GM21723 (cell line): Measurements from ENCODE around the gene KCNJ15.
"Not testable (repeated sequence)": the region's sequence is repeated elsewhere in the genome, so short reads cannot be mapped to it uniquely, and the experiment has no call there.

Source experiments
- ATAC-seq: cut with Tn5 transposase; IDR thresholded peaks from one replicate; pipeline ENCODE4 v1.9.1; 2021; ENCODE audit warnings: mild to moderate bottlenecking, moderate library complexity; ENCODE audit not compliant: unreplicated experiment

The KCNJ15 gene

DNA sequence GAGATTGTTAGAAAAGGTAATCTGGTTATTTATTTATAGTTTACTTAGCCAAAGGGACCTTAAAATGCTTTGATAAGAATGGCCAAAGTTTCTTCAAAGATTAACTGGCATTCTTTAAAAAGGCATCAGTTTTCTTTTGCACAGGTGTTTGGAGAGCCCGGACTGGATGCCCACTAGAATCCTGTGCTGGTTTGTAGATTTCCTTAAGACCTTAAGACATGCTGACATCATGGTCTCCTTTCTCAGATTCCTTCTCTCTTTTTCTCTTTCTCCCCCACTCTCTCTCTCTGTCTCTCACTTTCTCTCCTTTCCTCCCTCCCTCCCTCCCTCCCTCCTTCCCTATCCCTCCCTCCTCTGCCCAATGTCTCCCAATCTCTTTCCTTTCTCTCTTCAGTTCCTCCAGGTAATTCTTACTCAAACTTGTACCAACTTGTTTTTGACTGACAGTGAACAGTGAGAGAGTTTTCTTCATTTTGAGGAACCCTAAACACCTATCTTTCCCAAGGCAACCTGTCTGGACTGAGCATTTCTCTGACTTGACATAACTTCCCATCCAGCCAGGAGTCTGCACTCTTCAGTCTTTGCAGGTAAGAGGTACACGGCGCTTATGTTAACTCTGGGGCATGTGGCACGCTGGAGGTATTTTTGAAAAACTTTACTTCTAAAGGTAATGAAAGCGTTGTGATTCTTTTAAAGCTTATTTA, at the start of gene KCNJ15:
Gene KCNJ15 (plus strand): TSS at position 393 of the 704 bp plus-strand sequence. CDS start 42,271 bp downstream, outside the sequence.
- ATAC-seq, result no peak

DNA sequence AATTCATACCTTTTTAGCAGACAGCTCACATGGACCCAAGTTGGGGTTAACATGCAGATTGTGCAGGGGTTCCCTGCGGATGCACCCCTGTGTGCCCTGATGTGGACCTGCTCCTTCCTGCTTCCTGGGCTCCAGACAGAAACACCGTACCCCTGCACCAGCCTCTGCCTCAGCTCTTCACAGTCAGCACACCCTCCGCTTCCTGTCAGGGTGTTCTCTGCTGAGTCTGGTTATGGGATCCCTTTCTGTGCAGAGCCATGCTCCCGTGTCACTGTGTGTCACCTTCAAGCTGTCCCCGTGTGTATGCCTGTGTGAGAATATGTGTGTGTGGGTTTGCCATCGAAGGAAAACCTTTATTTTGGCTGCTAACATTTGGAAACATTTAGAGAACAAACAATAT, 48.7 kb upstream of the KCNJ15 start:
- ATAC-seq, result no peak

DNA sequence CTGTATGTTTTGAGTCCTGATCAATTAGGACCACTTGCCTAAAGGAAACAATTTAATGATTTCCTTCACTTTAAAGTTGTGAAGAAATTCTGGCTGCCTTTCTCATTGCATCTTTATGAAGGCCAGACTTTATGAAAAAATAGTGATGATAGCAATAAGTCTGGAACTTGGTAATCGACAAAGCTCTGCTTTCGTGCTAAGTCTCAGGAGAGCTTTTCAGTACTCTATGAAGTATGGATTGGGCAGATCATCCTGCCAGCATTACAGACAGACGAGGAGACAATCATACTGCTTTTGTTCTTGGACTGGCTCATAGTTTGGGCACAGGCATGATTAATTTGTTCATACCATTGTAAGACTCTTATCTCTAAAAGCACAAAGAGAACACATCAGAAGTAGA, 45.5 kb upstream of the KCNJ15 start:
- no peak for ATAC-seq

DNA sequence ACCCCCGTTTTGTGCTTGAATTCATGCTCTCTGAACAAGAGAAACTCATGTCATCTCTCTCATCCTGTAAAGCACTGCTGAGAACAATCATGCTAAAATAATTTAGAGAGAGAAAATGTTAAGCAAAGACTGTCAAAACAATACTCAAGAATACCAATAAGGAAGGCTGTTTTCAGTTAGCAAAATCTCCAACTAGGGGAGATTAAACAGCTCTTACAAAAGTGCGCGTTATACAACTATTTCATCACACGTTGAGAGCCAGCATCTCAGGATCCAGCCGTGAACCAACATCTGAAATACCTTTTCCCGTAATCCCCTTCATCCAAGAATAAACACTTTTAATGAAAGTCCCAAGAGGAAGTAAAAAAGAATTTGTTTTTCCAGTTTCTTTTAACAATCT, 44.1 kb upstream of the KCNJ15 start:
- ATAC-seq, result no peak

DNA sequence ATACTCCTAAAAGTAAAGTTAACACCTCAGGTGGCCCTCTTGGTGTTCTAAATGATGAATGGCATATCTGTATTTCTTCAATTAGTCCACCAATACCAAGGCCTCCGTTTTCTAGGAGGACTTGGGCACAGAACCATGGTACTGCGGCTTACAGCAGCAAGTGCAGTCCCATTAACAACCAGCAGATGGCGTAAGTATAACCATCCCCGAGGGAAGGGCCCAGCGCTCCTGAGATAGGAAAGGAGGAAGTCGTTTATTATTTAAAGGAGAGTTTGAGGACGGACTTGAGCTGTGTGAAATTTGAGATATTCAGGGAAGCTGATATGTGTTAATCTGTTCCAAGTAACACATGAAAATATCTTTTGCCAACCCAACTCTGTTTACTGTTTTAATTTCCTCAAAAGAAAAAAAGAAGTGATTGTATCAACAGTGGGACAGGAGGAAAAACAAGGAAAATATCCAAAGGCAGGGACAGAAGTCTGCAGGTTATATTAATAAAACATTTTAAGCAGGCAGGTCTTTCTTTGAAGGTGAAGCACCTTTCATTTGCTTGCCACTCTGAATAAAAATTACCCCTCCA, 37.7 kb upstream of the KCNJ15 start:
- ATAC-seq, result no peak

DNA sequence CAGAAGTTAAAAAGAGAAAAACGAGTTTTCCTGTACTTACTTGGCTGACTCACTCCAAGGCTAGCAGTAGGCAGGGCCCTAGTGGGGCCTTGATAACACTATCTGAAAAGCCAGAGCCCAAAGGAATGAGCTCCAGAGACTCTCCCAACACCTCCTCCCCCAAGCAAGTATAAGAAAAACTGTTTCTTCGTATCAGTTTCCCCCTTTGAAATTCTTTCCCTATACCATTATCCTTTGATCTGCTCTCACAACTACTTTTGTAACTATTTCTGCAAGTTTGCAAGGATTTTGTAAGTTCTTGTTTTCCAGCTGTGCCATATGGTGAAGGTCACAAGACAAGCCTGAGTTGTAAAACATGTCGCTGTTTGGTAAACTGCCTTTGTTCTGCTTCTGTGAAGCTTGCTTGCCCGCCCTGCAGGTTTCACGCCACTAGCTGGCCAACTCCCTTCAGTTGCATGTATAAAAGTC, 36.5 kb upstream of the KCNJ15 start:
- ATAC-seq, result no peak

DNA sequence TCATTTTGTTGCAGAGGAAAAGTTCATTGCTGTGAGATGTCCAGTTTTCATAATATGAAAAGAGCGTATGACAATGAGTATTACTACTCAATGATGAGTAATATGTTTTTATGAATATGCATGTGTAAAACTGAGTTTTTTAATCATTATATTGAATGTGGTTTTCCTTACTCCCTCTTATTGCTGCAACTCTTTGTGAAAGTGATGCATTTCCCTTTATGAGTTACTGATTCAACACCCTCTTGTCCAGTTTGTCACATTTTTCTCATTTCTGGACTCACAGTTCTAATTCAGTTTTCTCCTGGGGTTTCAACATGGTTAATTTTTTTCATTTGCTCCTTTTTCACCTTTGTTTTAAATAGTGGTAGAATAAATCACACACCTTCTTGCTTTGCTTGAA, 35.2 kb upstream of the KCNJ15 start:
- no peak for ATAC-seq

DNA sequence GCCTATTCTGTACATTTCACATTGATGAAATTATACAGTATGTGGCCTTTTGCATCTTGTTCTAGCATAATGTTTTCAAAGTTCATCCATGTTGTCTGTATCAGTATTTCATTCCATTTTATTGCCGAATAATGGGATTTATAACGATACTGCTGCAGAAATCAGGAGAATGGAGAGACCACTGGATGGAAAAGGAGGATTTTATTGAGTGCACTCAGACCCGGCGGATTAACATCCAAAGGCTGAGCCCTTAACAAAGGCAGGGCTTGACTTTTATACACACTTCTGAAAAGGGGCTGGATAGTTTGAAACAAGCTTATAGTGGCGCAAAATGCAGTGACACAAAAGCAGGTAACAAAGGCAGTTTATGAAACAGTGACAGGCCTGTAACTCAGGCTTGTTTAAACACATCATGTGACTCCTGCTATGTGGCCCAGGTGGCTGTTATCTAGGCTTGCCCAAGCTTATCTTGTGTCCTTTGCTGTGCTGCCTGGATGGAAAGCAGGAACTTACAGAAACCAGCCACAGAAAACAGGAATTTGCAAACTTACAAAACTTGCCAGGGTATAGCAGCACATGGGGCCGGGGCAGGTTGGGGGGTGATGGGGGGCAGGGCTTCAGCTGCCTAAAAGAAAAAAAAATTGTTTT, 32.8 kb upstream of the KCNJ15 start:
- ATAC-seq, result no peak

DNA sequence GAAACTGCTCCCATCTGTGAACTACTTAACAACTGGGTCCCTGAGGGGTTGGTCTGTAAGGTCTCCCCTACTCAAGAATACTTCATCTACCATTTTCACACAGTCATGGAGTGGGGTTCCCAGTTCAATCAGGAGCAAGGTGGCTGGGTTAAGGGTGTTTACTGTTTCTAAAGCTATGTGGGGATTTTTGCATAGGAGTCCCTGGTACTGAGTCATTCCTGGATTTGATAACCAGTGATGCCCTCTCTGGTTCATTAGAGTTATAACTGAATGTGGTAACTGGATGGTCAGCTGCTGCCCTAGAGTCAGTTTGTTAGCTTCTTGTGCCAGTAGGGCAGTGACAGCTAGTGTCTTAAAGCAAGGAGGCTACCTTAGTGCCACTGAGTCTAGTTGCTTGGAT, 29.4 kb upstream of the KCNJ15 start:
- ATAC-seq, result no peak

DNA sequence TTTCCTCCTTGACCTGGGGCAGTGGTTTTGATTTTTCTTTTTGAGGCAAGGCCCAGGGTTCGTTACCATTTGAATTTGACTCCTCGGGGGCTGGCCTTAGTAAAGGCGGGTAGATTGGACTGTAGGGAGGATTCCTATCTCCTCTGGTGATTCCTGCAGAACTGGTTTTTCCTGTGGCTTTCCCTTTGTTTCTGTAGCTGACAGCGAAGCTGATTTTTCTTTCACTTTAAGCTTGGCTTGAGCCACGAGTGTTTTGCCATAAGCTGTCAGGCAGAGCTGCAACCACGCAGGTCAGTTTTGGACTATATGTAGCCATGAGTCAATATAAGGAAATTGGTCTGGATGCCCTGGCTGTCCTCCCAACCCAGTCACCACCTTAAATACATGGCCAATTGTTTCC, 28.7 kb upstream of the KCNJ15 start:
- no peak for ATAC-seq

DNA sequence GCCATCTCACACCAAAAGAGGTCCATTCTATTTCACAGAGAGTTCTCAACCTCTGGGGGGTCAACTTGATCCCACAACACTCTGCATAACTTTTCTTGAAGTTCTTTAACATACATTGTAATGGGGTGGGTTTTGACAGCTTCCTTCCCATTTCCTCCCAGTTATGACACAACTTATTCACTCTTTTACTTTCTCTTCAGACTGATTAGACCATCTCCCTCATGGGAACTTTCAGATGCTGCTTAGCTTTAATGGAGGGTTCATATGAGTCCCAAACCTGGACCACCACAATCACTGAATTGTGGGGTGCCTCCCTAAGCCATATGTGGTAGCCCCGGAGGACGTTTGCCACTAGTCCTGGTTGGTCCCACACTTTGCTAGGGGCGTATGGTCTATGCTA, 28.3 kb upstream of the KCNJ15 start:
- no peak for ATAC-seq

DNA sequence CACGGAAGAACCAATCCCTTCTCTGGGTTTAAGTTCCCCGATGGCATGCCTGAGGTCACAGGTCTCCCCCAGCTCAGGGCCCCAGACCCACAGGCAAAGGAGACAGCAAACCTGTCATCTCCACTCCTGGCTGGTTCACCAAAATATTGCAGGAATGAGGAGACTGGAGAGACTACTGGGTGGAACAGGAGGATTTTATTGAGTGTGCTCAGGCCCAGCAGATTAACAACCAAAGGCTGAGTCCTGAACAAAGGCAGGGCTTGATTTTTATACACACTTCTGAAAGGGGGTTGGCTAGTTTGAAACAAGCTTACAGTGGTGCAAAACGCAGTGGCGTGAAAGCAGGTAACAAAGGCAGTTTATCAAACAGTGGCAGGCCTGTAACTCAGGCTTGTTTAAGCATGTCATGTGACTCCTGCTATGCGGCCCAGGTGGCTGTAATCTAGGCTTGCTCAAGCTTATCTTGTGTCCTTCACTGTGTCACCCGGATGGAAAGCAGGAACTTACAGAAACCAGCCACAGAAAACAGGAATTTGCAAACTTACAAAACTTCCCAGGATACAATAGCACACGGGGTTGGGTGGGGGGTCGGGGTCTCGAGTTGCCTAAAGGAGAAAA, 27.4 kb upstream of the KCNJ15 start:
- ATAC-seq, result no peak

DNA sequence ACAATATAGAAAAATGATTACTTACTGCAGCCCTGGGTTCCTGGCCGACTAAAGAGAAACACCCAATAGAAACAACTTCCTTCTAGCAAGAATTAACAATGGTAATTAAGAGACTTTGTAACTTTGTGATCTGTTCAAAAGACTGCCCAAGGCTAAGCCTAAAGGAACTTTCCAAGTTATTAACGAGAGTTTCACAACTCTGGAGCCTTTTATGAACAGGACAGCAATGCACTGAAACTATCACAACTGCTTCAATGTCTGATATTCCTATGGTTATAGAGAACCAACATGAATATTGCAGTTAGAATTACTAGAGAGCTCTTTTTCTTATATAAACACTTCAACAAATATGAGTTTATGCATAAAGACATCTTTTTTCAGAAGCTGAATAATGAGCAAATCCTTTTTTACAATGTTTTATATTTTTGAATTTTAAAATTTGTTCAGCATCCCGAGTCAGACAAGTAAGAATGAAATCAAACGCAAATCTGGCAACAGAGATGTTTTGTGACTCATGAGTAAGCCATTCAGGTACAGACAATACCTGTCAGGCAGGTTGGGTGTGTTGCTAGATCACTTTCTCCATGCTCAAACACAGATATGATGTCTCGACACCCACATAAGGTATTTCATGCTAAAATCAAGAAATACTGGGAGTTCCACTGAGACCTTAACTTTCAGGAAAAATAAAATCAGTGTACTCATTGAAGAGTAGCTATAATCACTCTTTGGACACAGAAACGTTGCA, 22.2 kb upstream of the KCNJ15 start:
- no peak for ATAC-seq

DNA sequence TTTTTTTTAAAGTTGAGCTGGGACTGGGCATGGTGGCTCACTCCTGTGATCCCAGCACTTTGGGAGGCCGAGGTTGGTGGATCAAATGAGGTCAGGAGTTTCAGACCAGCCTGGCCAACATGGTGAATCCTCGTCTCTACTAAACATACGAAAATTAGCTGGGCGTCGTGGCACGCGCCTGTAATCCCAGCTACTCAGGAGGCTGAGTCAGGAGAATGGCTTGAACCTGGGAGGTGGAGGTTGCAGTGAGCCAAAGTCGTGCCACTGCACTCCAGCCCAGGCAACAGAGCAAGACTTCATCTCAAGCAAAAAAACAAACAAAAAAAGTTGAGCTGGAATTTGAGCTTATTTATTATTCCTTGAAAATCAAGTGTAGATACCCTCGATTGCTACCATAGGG, 21.5 kb upstream of the KCNJ15 start:
- ATAC-seq, result not testable (repeated sequence)

DNA sequence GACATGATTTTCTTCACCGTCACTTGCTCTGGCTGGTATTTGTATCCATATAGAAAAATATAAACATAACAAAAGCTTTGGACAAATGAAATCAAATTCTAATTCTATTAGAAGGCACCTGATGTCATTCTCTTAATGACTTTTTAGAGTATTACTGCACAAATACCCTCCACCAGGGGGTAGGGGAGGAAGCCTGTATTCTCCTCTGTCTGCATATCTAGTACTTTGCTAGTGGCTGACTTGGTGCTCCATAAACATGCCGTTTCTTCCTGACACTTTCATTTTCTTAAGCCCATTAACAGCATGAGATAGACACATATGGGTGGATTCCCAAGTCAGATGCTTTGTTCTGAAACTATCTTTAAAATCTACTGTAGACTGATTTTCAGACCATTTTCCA, 20.6 kb upstream of the KCNJ15 start:
- no peak for ATAC-seq

DNA sequence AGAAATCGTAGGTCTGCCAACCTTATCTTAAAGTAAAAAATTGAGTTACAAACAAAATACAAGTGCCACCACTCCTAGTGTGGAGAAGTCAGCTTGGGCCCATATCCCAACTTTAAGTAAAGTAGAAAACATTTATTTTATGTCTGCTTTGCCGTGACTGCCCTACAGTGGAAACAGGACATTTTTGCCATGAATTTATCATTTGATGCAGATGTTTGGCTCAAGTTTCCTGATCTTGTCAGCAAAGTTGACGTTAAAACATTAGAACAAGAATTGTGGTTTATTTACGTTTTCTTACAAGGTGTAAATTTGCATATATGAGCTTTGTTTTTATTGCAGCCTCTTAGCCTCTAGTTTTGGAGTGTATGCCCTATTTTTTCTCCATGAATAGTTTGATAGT, 17.1 kb upstream of the KCNJ15 start:
- ATAC-seq, result no peak

DNA sequence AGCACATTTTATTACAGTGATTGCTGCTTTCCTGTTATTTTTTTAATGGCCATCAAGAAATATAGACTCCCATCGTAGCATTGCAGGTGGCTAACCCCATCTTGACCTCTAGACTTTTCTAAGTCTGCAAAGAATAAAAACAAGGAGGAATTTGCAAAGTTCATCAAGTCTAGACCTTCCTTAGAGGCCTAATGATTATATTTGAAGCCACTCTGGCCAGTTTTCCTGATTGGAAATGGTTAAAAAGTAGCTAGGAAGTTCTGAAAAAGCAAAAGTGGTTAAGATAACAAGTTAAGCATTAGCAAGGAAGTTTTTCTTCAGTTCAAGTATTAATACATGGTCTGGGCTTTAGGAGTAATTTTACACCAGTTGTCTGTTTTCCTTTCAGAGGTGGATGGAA, 16.7 kb upstream of the KCNJ15 start:
- ATAC-seq, result no peak

DNA sequence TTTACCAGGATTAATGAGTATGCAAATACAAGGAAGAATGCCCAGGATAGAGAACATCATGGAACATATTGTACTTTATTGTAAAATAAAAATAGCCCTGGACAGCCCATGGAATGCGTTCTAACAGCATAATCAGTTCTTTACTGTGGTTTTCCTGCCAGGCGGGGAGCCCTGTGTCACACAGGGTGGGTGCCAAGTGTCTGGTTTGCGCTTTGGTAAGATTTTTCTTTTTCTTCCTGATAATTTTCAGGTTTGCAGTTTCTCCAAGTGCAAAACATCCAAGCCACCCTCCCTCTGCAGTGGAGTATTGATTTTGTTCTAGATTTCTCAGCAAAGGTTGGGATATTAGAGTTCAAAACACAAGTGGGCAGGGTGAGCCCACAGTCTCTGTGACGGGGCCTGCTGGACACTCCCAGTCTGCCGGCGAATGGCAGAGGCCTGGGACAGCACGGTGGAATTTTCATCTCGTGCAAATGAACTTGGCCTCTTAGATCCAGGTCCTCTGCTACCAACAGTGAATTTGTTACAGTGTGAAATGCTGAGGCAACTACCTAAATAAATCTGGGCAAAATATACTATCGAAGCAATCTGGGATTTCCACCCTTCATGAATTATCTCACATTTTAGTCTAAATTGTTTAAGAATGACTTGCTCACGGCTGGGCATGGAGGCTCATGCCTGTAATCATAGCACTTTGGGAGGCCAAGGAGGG, 15.6 kb upstream of the KCNJ15 start:
- ATAC-seq, result no peak

DNA sequence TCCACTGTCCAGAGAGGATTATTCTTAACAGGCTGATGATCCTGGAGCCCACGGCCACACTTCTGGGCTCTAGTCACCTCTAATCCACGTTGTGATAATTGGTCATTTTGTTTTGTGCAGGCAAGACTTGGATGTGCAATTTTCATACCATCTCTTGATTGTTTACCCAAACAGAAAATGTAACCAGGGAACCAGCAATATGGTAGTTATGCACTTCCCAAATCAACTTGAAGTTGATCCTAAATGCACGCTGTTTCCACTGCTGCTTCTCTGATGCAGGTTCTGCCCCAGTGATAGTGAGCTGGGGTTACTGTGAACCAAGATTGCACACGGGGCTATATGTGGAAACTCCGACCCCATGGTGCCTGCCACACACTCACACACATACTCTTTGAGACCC, 14.7 kb upstream of the KCNJ15 start:
- no peak for ATAC-seq

DNA sequence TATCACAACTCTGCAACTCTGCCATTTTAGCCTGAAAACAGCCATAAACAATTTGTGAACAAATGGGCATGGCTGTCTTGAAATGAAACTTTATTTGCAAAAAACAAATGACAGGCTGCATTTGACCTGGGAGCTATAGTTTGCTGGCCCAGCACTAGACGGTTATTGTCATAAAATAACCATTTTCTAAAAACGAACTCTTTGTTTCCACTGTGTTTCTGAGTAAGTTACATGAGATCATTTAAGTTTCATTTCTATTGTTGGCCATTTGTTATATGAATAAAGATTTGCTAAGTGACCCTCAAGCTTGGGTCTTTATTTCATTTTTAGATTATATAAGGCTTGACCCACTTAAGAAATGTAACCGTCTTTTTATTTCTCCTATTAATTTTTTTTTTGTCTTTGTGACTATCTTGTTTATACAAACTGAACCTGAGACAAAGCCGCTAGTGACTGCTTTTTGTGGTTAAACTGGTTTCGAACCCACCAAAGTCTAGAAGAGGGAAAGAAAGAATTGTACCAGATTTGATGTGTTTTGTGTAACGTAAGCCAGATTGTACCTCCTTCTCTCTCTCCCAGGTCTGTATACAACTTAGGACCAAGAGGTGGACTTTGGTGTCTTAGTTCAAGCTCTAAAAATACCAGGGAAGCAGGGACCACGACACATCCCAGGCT, 12.9 kb upstream of the KCNJ15 start:
- ATAC-seq, result no peak
